Mammary epithelial cell (primary cell): ENCODE measurements around the gene NOD1.

Experiments used
- EZH2 ChIP-seq: IDR thresholded peaks from 2 replicates; pipeline ENCODE4 v1.6.1; 2012; ENCODE audit warnings: low read length, inconsistent platforms, borderline replicate concordance
- TF ChIP-seq, protein P1 (sequence below), 2 donors: IDR thresholded peaks in 1 of 2; conservative IDR thresholded peaks in 1 of 2; 2 replicates each; pipeline ENCODE4 v1.5.1; 2011 to 2012; ENCODE audit warnings: inconsistent platforms in 2 of 2, low read length in 2 of 2, mild to moderate bottlenecking in 2 of 2, control low read depth in 1 of 2, low read depth in 1 of 2; ENCODE audit not compliant: insufficient read depth in 1 of 2; ENCODE audit errors: extremely low read depth in 1 of 2

DNA sequence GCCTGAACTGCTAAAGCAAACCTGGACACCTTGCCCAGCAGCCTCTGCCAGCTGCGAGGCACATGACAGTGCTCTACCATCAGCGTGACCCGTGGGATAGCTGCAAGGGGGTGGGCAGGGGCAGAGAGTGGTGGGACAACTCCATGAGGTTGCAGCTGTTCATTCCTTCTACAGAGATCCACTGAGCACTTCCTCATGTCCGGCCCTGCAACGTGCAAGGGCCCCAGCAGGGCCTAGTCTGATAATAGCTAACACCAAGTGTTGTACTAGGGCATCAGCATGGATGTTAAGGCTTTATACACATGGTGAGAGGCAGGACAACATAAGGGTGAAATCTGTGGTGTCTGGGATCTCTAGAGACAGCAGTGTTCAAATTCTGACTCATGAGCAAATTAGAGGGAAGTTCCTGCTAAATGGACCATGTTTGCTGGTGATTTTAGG is 14.3 kb downstream of the NOD1 start:
- TF ChIP-seq, protein P1, sequence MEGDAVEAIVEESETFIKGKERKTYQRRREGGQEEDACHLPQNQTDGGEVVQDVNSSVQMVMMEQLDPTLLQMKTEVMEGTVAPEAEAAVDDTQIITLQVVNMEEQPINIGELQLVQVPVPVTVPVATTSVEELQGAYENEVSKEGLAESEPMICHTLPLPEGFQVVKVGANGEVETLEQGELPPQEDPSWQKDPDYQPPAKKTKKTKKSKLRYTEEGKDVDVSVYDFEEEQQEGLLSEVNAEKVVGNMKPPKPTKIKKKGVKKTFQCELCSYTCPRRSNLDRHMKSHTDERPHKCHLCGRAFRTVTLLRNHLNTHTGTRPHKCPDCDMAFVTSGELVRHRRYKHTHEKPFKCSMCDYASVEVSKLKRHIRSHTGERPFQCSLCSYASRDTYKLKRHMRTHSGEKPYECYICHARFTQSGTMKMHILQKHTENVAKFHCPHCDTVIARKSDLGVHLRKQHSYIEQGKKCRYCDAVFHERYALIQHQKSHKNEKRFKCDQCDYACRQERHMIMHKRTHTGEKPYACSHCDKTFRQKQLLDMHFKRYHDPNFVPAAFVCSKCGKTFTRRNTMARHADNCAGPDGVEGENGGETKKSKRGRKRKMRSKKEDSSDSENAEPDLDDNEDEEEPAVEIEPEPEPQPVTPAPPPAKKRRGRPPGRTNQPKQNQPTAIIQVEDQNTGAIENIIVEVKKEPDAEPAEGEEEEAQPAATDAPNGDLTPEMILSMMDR (conservative IDR thresholded peaks at IDR 0.05 in 1 of 2, IDR thresholded peaks at IDR 0.05 in 1 of 2; ENCODE audit: extremely low read depth in 1 of 2, insufficient read depth in 1 of 2, low read depth in 1 of 2, low read length in 2 of 2): no peak
- TF ChIP-seq EZH2: no peak
